Stimulated activated CD4-positive, alpha-beta T cell treated with anti-CD3 and anti-CD28 coated beads, TNF-alpha, amount 100 ng/mL, for 1 hour (primary cell): Measurements from ENCODE around the gene RBBP5.

Experiments
- DNase-seq, 3 donors: peaks; one replicate each; pipeline ENCODE4 v3.0.0-alpha.2; 2020; ENCODE audit warnings: low read depth in 3 of 3, low spot score in 1 of 3

The RBBP5 gene

GRCh38 chr1:205133287-205133686 is 11.5 kb upstream of the RBBP5 start:
- DNase-seq, result no peak

- no peak for DNase-seq
Measured at GRCh38 chr1:205129447-205130029, 7.8 kb upstream of the RBBP5 start.

DNA sequence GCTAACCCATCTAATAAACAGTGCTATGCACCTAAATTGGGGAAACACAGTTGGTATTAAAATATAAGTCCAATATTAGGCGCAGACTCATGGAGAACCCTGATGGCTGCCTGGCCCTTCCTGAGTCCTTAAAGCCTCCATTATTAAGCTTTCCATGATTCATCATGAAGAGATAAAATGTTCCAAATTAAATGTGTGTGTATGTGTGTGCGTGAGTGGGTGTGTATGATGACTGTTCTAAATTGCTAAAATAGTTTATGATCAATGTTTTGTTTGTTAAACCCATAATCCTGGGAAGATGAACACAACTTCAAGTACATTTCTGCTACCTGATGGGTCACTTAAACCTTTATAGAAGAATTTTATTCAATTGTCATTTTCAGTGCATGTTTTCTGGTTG is 6.3 kb upstream of the RBBP5 start:
- DNase-seq, result no peak

GRCh38 chr1:205127646-205128045 is 5.9 kb upstream of the RBBP5 start:
- DNase-seq, result no peak

DNA sequence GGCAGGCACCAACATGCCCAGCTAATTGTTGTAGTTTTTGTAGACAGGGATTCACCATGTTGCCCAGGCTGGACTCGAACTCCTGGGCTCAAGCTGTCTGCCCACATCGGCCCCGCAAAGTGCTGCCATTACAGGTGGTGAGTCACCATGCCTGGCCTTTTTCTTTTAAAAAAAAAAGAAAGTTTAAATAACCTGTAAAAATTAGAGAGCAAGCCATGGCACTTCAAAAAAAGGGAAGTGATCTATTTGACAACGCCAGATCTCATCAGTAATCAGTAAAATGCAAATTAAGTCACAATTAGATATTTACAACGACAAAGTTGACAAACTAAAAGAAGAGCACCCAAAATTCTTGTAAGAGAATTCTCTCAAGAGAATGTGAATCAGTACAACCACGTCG is 2.9 kb upstream of the RBBP5 start:
- no peak for DNase-seq

DNA sequence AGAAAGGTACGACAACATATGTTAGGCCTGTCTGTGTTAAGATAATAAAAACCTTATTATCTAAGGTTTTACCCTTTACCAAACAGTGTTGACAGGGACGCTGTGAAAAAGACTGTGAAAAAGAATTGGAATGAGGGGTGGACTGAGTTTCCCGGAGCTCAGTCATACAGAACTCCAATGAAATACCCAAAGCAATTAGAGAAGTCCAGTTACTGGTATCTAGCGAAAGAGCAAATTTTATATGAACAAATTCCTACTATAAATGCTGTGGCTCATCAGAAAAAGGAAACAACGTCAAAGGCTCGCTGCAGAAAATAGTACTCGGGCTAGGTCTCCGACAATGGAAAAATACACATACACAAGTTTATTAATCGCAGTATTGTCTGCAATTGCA is 708 bp upstream of the RBBP5 start:
- DNase-seq, result no peak

DNA sequence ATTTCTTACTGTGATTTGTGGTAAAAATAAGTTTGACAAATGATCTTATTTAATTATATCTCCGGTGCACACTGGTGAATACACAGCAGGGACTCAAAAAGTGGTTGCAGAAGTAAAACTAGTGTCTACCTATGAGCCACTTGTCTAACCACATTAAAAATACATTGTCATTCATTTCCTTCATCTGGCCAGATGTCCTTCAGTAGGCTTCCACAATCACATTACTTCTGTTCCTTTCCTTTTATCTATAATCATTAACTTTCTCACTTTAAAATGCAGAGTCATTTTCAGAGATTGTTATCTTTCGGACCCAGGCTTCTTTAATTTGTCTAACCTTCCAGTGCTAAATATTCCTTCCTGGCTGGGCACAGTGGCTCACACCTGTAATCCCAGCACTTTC is 3.0 kb downstream of the RBBP5 start:
- DNase-seq, result no peak

- no peak for DNase-seq
Measured at GRCh38 chr1:205111354-205111753, 10.4 kb downstream of the RBBP5 start.

DNA sequence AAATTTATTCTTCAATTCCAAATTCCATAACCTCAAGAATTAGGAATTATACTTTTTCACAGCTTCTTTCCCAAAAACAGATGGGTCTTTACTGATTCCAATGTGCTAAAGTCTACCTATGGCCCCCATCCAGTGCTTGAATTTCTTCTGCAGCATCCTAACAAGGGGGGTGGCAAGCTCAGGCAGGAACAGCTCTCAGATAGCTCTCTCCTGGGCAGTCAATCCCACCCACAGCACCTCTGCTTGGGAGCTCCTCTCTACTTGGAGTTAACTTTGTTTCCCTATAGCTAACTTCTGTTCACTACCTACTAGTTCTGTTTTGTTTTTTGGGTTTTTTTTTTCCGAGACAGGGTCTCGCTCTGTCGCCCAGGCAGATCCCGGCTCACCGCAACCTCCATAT is 12.1 kb downstream of the RBBP5 start:
- no peak for DNase-seq

DNA sequence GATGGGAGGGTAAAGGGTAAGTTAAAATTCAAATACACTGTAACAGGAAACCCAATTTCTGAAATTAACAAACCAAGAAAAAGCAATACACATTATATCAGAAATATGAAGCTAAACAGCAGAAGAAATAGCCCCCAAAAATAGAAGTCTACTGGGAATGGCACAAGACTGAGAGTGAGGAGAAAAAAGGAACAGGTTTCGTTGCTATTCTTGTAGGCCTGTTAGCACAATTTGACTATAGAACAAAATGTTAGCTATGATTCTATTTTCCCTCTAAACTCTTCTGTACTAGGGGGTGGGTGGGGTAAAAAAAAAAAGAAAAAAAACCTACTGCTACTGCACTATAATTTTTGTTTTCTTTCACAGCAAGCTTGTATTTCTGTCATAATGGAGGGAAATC is 12.5 kb downstream of the RBBP5 start:
- no peak for DNase-seq

DNA sequence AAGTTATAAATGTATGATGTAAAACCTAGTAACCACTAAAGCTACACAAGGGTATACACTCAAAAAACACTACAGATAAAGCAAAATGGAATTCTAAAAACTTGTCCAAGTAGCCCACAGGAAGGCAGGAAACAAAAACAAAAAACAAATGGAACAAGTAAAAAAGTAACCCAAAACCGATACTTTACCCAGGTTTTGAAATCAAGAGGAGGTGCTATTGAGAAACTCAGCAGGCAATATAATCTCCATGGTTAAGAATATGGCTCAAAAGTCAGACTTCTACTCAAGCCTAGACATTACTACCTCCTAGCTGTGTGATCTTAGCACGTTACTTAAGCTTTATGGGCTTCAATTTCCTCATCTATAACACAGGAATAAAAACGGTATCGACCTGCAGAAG is 13.3 kb downstream of the RBBP5 start:
- no peak for DNase-seq

GRCh38 chr1:205107327-205107726 is 14.5 kb downstream of the RBBP5 start:
- no peak for DNase-seq

- DNase-seq, result no peak
Measured at GRCh38 chr1:205102404-205102803, 19.4 kb downstream of the RBBP5 start.

DNA sequence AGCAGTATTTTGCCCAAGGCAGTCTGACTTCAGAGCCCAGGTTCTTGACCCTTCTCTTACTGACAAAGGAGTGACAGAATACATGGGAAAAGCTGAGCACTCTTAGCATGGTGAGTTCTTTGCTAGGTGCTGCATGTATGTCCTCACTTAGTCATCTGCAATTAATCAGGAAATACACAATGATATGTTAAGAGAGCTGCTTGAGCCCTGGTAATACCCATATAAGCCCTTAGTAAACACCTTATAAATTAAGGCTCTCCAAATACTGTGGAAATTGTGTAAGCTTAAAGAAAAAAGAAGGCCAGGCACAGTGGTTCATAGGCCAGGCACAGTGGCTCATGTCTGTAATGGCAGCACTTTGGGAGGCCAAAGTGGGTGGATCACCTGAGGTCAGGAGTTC is 23.5 kb downstream of the RBBP5 start:
- DNase-seq, result no peak

GRCh38 chr1:205095422-205095821 is 26.4 kb downstream of the RBBP5 start:
- DNase-seq, result no peak

DNA sequence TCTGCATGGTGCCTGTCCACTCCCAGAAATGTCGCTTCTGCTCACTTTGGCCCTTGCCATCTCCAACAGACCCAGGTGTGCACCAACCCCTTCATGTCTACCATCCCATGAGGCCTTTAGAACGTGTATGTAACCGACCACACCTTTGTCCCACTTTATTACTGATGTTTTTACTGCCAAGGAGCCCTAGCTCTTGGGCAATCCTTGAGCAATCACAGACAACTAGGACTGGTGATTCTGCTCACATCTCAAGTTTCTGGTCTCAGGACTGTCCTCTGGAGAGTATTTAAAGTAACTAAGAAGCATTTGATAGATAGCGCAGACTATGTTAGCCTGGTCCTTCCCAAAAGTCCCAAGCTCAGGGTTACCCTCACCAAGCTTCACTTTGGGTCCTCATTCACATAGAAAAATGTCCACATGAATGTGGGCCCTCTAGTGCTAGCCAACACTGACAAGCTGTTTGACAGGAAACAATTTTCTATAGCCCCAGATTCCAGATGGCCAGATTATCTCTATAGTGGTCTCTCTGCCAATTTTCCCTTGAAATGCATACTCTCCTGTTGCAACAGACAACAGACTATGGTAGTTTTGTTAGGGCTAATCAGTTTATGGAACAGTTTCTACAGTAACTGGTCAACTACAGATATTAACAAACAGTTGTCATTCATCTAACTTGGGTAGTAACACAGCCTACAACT is 30.6 kb downstream of the RBBP5 start:
- DNase-seq, result no peak

- no peak for DNase-seq
Measured at GRCh38 chr1:205088341-205088740, 33.4 kb downstream of the RBBP5 start.

DNA sequence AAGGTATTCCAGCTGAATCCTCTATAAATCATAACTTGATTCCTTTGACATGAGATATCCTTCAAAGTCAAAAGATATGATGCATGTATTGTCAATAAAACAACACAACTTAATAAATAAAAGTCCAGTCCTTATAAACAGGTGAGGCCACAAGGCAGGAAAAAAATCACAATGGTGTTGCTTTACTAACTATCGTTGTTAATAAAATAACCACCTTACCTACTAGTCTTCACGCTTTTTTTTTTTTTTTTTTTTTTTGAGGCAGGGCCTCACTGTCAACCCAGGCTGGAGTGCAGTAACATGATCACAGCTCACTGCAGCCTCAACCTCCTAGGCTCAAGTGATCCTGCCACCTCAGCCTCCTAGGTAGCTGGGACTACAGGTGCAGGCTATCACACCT is 37.4 kb downstream of the RBBP5 start, which contains the start of gene TMEM81:
Gene TMEM81 (minus strand): TSS at position 101 of the 400 bp plus-strand sequence. CDS start 140 bp downstream, outside the sequence.
- no peak for DNase-seq

GRCh38 chr1:205082431-205082830 is 39.3 kb downstream of the RBBP5 start:
- DNase-seq, result no peak

DNA sequence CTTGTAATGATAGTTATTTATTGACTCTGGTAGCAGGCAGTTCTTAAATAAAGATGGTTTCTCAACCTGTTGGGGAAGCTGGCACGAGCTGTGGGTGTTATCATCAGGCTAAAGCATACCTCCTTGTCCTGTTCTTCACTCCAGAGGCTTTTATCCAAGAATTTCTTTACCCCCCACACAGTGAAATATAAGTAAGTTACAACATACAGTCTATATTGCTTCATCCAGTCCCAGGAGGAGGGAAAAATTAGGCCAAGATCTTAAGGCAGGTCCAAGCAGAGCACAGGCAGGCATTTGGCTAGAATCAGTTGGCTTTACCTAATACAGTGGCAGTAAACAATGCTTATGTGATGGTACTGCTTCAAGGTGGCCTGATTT is 43.9 kb downstream of the RBBP5 start:
- DNase-seq, result no peak

- DNase-seq, result no peak
Measured at GRCh38 chr1:205077158-205077933, 44.4 kb downstream of the RBBP5 start.

GRCh38 chr1:205076245-205076761 is 45.5 kb downstream of the RBBP5 start:
- DNase-seq, result no peak
